ENCODE measurements around the gene TPM4. TPM values are rescaled to one million over a fixed set of nuclear protein-coding genes. Genes with fewer than 3 reads are reported as not detected.

The TPM4 gene
- total RNA-seq, 4 donors from 2014 or later = 293 to 486 (median 418) TPM

DNA sequence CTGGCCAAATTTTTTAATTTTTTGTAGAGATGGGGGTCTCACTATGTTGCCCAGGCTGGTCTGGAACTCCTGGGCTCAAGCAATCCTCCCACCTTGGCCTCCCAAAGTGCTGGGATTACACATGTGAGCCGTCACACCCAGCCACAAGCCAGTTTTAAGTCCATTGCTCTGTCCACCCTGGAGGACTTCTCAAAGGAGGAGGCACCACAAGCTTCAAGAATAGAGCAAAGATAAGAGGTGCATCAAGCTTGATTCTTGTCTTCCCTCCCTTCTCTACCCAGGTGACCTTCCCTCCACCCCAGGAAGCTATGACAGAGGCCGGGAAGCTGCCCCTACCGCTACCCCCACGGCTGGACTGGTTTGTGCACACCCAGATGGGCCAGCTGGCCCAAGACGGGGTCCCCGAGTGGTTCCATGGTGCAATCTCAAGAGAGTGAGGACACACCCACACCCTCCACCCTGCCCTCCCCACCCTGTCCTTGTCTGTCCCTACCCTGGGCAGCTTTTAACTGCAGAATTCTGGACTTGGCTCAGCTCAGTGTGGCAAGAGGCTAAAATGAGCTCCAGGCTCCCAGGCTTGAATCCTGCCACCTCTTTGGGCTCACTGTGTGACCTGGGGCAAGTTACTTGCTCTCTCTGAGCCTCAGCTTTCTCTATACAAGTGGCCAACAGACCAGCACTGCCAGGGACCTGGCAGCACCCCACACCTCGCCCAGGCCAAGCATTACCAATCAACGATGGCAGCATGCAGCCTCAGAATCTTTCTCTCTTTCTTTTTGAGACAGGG lies 72.3 kb downstream of the TPM4 start:
- TF ChIP-seq, protein P1, sequence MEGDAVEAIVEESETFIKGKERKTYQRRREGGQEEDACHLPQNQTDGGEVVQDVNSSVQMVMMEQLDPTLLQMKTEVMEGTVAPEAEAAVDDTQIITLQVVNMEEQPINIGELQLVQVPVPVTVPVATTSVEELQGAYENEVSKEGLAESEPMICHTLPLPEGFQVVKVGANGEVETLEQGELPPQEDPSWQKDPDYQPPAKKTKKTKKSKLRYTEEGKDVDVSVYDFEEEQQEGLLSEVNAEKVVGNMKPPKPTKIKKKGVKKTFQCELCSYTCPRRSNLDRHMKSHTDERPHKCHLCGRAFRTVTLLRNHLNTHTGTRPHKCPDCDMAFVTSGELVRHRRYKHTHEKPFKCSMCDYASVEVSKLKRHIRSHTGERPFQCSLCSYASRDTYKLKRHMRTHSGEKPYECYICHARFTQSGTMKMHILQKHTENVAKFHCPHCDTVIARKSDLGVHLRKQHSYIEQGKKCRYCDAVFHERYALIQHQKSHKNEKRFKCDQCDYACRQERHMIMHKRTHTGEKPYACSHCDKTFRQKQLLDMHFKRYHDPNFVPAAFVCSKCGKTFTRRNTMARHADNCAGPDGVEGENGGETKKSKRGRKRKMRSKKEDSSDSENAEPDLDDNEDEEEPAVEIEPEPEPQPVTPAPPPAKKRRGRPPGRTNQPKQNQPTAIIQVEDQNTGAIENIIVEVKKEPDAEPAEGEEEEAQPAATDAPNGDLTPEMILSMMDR (IDR thresholded peaks at IDR 0.05) = no peak
- DNase-seq (ENCODE audit: low spot score) (no peak), ATAC-seq (ENCODE audit: low FRiP score) (no peak)

Other genes with a start within 250 kb of the TPM4 start
- gene CYP4F2, start 178.4 kb upstream of the TPM4 start, total RNA-seq = not detected
- gene CYP4F11, start 142.0 kb upstream of the TPM4 start, total RNA-seq = 1 to 10 TPM in 1 of 4 donors, under 1 TPM in 2, not detected in 1; 0.09 to 1.4 (median 0.60) TPM
- not detected for gene OR10H4, start 127.5 kb upstream of the TPM4 start, total RNA-seq
- gene RAB8A, start 35.4 kb downstream of the TPM4 start, total RNA-seq = 10 to 100 TPM; 32.5 to 51.9 (median 40.0) TPM
- 1 to 10 TPM; 1.0 to 5.8 (median 1.6) TPM for gene HSH2D, start 67.2 kb downstream of the TPM4 start, total RNA-seq
- not detected for gene CIB3, start 97.0 kb downstream of the TPM4 start, total RNA-seq
- 100 to 1,000 TPM in 1 of 4 donors, 10 to 100 TPM in 3; 79.7 to 103 (median 90.2) TPM for gene FAM32A, start 108.9 kb downstream of the TPM4 start, total RNA-seq
- 100 to 1,000 TPM in 2 of 4 donors, 10 to 100 TPM in 2; 92.0 to 154 (median 111) TPM for gene AP1M1, start 121.4 kb downstream of the TPM4 start, total RNA-seq
- gene KLF2, start 248.3 kb downstream of the TPM4 start, total RNA-seq = 100 to 1,000 TPM in 2 of 4 donors, 10 to 100 TPM in 2; 61.1 to 160 (median 85.9) TPM

Measured in omental fat pad (tissue), 4 donors.